GM21528 (cell line): ENCODE data around the gene ATP5MK.
A peak's percentile ranks its signal among the peaks of the same experiment; 100 is the strongest.
"Not testable (repeated sequence)": the region's sequence is repeated elsewhere in the genome, so short reads cannot be mapped to it uniquely, and the experiment has no call there.

Experiments
- ATAC-seq: cut with Tn5 transposase; IDR thresholded peaks from one replicate; pipeline ENCODE4 v1.9.1; 2021; ENCODE audit warnings: mild to moderate bottlenecking, moderate library complexity; ENCODE audit not compliant: unreplicated experiment, low FRiP score

ATP5MK gene, protein sequence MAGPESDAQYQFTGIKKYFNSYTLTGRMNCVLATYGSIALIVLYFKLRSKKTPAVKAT

DNA sequence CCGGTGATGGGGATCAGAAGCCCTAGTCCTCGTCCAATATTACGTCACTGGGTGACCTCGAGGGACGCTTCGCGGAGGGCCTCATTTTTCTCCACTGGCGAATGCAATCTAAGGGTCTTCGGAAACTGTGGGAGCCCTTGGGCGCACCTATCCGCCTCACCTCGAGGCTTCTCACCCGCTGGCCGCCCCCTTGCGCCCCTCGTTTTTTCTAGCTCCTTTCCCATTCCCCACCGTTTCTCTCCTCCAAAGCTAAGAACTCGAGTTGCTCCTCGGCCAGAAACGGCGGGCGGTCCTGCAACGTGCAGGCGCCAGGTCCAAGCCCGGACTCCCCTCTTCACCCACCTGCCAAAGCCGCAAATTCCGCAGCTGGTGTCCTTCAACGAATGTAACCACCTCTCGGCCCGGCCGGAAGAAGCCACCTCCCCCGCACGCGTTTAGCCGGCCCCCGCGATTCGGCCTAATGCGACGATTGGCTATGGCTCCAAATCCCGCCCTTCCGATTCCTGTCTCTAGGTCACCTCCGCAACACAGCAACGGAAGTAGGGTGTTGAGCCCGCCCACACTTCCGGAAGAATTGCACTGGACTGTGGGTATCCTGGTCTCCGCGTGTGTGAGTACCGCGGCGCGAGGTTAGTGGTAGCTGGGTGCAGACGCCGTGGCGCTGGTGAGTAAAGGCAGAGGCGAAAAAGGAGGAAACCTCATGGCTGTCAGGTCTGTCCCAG is at the start of gene ATP5MK, which contains the start of gene PDCD11:
Gene ATP5MK (minus strand): TSS at position 409 of the 722 bp plus-strand sequence. CDS start 4,018 bp downstream, outside the sequence.
Gene PDCD11 (plus strand): TSS at position 560 of the 722 bp plus-strand sequence. CDS start 1,801 bp downstream, outside the sequence.
- ATAC-seq: peak; percentile 97

DNA sequence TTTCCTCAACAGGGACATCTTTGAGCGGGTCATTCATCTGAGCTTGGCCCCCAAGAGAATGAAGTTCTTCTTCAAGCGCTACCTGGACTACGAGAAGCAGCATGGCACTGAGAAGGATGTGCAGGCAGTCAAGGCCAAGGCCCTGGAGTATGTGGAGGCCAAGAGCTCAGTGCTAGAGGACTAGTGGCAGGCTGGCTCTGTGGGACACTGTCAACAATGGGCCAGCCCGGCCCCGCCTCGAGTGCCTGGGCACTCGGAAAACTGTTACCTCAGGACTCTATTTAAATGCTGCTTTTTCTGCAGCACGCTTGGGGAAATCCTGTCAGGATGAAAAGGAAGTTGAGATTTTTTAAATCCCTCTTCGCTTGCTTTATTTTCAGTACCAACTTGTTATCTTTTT is 49.1 kb upstream of the ATP5MK start:
- ATAC-seq: no peak

DNA sequence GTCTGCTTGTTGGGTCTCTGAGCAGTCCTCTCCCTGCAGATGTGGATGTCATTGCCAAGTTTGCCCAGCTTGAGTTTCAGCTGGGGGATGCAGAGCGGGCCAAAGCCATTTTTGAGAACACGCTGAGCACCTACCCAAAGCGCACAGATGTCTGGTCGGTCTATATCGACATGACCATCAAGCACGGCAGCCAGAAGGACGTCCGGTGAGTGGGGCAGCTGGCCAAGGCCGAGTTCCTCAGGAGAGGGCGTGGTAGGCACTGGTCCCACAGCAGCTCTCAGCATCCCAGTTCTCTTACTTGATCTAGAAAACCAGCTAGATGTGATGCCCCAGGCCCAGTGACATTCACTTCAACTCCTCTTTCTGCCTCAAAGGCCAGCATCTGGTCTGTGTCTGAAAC is 48.2 kb upstream of the ATP5MK start:
- ATAC-seq: no peak

DNA sequence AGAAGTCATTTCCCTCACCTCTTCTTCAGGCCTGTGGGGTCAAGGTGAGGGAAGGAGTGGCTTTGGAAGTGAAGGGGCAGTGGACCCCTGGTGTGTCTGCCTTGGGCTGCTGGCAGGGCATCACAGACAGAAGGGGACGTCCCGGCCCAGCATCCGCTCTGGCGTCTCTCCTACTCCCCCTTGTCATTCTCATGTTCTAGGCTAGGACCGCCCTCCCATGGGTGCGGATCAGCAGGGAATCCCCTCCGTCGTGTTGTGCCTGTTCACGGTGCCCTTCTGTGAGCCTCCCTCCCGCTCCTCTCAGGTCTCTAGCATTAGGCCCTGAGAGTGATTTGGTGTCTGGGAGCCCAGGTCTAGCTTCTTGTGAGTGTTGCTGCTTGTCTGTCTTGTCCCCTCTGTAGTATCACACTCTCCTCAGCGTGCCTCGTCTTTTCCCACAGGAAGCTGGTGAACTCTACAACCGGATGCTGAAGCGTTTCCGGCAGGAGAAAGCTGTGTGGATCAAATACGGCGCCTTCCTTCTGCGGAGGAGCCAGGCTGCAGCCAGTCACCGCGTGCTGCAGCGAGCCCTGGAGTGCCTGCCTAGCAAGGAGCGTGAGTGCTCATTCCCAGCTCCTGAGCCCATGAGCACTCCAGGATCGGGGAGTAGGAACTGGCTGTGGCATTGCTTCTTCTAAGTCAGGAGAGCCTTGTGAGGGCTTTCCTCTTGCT is 47.4 kb upstream of the ATP5MK start:
- ATAC-seq: no peak

DNA sequence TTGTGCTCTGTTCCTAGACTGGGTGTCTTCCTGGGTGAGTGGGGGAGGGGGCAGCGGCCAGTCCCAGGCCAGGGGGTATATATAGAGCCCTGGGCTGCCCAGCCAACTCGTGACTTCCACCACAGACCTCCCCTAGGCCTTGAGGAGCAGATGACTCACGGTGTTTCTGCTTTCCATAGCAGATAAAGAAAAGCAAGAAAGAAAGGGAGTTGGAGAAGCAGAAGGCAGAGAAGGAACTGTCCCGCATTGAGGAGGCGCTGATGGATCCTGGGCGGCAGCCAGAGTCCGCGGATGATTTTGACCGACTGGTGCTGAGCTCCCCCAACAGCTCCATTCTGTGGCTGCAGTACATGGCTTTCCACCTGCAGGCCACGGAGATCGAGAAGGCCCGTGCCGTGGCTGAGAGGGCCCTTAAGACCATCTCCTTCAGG is 45.8 kb upstream of the ATP5MK start:
- ATAC-seq: no peak

DNA sequence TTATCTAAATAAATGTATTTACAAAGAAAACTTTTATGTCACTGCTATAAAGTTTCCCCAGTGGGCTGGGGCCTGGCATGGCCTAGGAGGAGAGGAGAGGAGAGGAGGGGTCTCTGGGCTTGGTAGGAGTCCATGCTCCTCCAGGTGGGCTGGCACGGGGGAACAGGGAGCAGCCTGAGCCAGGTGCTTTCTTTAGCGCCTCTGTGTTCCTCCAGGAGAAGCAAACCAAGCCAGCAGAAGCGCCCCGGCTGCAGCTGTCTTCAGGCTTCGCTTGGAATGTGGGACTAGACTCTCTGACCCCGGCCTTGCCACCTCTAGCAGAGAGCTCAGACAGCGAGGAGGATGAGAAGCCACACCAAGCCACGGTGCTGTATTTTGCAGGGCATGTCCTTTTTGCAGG is 45.3 kb upstream of the ATP5MK start:
- ATAC-seq: no peak

DNA sequence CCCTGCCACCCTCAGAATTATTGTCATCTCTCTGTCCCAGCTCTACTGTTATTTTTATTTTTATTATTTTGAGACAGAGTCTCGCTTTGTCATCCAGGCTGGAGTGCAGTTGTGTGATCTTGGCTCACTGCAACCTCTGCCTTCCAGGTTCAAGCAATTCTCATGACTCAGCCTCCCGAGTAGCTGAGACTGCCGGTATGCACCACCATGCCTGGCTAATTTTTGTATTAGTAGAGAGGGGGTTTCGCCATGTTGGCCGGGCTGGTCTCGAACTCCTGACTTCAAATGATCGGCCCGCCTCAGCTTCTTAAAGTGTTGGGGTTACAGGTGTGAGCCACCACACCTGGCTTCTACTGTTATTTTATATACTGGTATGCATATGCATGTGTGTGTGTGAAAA is 44.9 kb upstream of the ATP5MK start:
- ATAC-seq: no peak

DNA sequence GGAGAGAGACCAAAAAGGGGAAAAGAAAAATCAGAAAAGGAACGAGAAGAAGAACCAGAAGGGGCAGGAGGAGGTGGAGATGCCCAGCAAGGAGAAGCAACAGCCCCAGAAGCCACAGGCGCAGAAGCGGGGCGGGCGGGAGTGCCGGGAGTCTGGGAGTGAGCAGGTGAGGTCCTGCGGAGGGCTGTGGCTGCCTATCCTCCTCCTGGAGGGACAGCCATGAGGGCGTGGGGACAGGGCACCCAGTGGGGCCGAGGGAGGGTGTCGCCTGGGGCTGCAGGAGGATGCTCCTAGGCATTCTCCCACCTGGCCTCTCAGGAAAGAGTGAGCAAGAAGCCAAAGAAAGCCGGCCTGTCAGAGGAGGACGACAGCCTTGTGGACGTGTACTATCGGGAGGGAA is 44.1 kb upstream of the ATP5MK start:
- no peak for ATAC-seq

DNA sequence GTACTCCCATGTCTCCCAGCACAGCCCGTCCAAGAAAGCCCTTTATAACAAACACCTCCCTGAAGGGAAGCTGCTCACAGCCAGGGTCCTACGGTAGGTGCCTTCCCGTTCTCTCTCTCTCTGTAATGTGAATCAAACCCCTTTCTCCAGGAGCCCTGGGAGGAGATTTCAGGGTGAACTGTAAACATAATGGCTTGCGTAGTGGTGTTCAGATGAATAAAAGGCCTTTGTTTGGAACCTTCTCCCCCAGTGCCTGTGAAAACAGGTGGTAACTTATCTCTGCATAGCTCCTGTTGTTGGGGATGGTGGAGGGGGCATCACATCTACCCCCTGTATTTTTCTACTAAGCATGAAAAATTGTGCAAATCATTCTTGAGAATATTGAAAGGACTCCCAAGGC is 43.5 kb upstream of the ATP5MK start:
- no peak for ATAC-seq

DNA sequence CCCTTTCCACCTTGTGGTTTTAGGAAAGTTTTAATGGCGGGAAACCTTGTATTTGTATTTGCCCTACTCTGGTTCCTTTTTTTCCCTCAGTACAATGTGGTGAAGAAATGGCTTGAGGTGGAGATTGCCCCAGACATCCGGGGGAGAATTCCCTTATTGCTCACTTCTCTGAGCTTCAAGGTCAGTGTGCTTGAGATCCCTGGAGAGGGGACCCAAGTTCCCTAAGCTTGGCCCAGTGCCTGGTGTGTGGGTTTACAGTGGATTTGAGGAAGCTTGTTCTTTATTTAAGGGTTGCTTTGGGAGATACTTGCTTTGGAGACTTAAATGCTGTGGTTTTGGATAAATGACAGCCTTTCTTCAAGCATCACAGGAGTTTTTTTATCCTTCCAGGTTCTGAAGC is 37.6 kb upstream of the ATP5MK start:
- no peak for ATAC-seq

DNA sequence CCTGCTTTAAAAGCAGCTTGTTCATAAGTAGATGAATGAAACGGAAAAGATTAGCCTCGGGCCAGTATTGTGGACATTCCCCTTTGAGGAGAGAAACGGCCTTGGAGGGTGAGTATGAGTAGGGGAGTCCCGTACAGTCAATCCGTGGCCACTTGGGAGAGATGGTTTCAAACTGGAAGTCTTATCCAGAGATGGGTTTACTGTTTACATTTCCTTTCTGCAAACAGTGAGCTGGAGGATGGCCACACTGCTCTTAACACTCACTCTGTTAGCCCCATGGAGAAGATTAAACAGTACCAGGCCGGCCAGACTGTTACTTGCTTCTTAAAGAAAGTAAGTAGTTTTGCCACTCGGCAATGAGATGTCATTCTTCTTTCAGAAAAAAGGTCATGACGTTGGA is 35.6 kb upstream of the ATP5MK start:
- ATAC-seq: no peak

DNA sequence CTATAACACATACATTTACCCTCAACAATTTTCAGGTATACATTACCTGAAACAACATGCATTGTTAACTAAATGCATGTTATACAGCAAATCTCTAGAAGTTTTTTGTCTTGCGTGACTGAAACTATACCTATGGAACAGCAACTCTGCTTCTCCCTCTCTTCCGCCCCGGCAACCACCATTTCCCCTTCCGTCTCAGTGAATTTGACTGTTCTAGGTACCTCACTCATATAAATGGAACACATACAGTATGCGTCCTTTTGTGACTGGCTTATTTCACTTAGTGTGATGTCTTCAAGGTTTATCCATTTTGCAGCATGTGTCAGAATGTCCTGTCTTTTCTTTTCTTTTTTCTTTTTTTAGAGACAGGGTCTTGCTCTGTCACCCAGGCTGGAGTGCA is 33.4 kb upstream of the ATP5MK start:
- no peak for ATAC-seq

DNA sequence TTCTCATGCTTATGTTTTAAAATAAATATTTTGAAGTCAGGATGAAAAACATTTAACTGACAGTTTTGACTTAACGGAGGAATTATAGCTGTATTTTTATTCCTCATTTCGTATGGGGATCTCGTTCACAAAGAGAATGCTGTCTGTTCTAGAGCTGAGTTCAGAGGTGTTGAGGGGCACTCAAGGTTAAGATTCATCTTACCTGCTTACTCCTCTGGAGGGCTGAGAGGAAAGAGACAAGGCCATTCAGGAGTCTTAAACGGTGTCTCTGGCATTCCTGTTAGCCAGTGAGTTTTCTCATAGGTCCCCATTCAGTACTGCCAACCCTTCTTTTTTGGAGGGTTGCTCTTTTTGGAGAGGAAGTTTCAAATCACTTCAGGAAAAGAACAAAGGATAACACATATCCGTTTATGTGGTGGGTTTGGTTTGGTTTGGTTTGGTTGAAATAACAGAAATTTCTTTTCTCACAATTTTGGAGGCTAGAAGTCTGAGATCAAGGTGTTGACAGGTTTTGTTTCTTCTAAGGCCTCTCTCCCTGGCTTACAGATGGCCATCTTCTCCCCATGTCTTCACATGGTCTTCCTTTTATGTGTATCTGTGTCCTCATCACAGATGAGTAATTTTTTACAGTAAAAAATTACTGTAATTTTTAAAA is 32.8 kb upstream of the ATP5MK start:
- ATAC-seq: no peak

DNA sequence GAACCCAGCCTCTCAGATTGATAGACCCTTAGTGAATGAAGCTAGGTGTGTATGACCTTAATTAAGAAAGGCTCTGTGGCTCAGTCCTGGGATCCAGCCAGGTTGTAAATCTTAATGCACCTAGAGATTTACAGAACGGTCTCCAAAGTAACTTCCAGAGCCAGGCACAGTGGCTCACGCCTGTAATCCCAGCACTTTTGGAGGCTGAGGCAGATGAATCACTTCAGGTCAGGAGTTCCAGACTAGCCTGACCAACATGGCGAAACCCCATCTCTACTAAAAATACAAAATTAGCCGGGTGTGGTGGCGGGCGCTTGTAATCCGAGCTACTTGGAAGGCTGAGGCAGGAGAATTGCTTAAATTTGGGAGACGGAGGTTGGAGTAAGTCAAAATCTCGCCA is 31.6 kb upstream of the ATP5MK start:
- no peak for ATAC-seq

DNA sequence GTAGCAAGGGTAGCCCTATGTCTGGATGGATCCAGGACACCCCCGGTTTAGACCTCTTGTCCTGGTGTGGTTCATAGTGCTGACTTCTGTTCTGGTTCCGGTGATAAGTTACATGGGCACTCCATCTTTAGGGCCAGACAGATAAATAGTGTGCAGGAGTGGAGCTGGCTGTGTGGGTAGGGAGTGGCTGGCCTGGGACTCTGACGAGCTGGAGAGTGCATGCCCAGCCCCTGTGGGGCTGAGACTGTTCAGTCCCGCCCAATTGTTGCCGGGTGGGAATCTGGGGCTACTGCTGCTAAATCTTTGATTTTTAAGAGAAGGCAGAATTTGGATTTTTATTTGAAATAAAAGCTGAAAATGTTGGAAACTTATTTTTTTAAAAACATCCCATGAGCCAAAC is 27.5 kb upstream of the ATP5MK start:
- ATAC-seq: no peak

DNA sequence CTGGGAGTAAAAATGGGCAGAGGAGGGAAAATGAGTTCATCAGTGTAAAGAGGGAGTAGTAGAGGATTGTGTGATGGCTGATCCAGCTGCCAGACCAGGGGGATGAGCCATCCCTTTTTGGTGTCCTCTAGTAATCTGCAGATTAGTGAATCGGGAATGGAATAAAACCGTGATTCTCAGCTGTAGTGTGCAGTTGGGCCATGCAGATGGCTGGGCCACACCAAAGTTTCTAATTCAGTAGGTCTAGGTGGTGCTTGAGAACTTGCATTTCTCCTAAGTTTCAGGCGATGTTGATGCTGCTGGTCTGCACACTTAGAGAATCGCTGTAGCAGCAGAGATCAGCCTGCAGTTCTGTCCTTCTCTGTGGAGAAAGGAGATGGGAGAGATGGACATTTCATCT is 22.8 kb upstream of the ATP5MK start:
- no peak for ATAC-seq

DNA sequence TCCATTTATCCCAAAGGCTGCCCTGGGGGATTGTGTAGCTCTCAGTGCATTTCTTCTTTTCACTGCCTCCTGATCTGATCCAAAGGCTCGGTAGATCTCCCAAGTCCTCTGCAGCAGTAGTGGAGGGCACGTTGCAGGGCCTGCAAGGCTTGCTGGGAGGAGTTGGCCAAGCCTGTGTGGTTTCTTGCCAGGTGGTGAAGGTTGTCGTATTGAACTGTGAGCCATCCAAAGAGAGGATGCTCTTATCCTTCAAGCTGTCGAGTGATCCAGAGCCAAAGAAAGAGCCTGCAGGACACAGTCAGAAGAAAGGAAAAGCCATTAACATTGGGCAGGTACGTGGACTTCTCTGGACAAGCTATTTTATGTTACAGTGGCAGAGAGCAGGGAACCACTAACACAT is 21.3 kb upstream of the ATP5MK start:
- no peak for ATAC-seq

DNA sequence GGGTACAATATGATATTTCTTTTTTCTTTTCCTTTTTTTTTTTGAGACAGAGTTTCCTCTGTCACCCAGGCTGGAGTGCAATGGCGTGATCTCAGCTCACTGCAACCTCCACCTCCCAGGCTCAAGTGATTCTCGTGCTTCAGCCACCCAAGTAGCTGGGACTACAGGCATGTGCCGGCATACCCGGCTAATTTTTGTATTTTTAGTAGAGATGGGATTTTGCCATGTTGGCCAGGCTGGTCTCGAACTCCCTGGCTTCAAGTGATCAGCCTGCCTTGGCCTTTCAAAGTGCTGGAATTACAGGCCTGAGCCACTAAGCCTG is 20.8 kb upstream of the ATP5MK start:
- ATAC-seq: not testable (repeated sequence)

DNA sequence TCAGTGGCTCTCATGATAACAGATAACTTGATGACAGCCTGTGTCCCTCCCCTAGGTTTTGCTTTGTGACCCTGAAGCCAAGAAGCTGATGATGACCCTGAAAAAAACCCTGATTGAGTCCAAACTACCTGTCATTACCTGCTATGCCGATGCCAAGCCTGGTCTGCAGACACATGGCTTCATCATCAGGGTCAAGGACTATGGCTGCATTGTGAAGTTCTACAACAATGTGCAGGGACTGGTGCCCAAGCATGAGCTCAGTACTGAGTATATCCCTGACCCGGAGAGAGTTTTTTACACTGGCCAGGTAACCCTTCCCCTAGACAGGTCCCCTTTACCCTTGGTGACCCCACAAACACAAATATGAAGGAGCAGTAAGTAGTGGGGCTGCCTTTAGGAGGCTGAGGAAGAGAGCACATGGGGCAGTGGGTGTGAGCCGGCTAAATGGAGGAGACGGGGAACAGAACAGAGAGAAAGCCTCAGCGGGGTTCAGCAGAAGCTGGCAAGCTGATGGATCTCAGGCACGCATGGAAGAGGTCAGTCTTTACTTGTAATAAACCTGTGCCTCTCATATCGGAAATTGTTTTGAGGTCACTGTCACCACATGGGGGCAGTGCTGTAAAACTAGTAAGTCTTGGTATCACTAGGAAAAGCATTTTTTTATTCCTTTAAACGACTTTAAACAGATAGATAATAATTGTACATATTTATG is 20.3 kb upstream of the ATP5MK start:
- ATAC-seq: no peak

DNA sequence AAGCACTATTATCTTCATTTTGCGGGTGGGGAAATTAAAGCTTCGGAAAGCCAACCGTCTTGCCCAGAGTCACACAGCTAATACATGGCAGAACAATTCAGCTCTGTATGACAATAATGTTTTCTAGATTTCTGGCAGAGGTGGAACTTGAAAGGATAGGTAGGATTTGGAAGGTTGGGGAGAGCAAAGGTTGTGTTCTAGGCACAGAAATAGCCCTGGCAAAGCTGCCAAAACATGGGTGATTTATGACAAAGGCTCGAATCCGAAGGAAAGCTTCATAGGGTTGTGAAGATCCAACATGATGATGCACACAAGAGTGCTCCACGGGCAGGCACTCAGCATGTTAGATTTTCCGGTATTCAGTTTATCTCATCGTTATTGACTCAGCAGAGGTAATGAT is 19.3 kb upstream of the ATP5MK start:
- ATAC-seq: no peak

DNA sequence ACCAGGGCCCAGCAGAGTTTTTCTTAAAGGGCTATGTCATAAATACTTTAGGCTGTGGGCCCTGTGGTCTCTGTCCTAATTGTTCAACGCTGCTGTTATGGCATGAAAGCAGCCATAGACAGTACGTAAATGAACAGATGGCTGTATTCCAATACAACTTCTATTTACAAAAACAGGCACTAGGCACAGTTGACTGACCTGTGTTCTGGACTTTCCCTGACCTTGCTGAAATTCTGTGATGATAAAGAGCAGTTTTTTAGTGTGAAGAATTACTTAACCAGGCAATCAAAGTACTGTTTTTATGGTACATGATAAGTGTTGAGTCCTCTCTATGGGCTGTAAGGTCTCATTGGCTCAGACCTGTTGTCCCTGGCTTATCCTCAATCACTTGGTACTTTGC is 17.3 kb upstream of the ATP5MK start:
- ATAC-seq: no peak
